ENCODE results near the gene ACTL7B.
"Not testable (repeated sequence)": the region's sequence is repeated elsewhere in the genome, so short reads cannot be mapped to it uniquely, and the experiment has no call there.

Gene ACTL7B

DNA sequence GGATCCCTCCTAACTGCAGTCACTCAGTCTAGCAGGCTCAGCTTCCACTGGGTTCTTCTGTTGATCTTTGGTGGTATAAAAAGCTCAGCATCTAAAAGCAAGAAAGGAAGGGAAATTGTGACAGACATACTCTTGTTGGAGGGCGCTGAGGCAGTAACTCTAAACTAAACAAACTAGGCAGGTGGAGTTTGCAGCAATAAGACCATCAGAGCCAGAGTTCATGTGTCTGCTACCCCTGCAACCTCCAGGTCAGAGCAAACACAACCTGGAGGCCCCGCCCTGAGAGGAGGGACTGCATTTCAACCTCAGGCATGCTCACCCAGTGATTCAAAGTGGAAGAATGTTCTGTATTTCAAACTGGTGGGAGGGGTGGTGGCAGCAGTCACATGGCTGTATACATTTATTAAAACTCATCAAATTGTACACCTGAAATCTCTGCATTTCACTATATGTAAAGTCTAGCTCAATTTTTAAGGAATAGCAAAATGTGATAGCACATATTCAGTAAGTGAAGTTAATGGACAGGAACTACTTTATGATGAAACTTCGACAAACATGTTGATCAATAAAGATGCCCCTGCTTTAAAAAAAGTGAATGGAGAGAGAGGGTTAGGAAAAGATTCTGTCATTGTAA is 13.4 kb upstream of the ACTL7B start:
- DNase-seq (ENCODE audit: low read depth in 2 of 2), result no peak

GRCh38 chr9:108867829-108868228 is 12.0 kb upstream of the ACTL7B start:
- DNase-seq (ENCODE audit: low read depth in 2 of 2), result no peak

- DNase-seq (ENCODE audit: low read depth in 2 of 2), result no peak
Measured at GRCh38 chr9:108867116-108867515, 11.3 kb upstream of the ACTL7B start.

- no peak for DNase-seq (ENCODE audit: low read depth in 2 of 2)
Measured at GRCh38 chr9:108866001-108866420, 10.2 kb upstream of the ACTL7B start.

GRCh38 chr9:108865037-108865436 is 9.3 kb upstream of the ACTL7B start:
- DNase-seq (ENCODE audit: low read depth in 2 of 2), result no peak

DNA sequence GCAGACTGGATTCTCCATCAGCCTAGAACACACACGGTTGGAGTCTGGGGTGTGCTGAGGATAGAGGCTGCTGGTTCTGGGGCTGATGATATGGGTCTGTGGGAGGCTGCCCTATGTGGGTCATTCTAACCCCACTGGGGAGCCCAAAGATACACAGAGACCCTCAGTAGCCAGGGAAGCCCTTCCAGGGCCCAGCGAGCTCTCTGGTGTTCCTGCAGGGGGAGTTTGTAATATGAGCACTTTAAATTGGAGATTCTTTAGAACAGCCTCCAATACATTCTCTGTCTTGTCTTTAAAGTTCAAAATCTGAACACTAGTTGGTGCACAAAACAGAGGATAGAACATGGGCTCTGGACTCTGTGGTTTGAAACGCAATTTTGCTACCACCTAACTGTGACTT is 8.7 kb upstream of the ACTL7B start:
- no peak for DNase-seq (ENCODE audit: low read depth in 2 of 2)

- DNase-seq (ENCODE audit: low read depth in 2 of 2), result no peak
Measured at GRCh38 chr9:108863891-108864290, 8.1 kb upstream of the ACTL7B start.

GRCh38 chr9:108861997-108862396 is 6.2 kb upstream of the ACTL7B start, which contains the start of gene ACTL7A:
ACTL7A (plus strand) TSS chr9:108862266; CDS start chr9:108862323, 57 bp downstream.
- DNase-seq (ENCODE audit: low read depth in 2 of 2), result no peak

GRCh38 chr9:108861464-108861863 is 5.7 kb upstream of the ACTL7B start:
- no peak for DNase-seq (ENCODE audit: low read depth in 2 of 2)

GRCh38 chr9:108860764-108861163 is 5.0 kb upstream of the ACTL7B start:
- DNase-seq (ENCODE audit: low read depth in 2 of 2), result no peak

DNA sequence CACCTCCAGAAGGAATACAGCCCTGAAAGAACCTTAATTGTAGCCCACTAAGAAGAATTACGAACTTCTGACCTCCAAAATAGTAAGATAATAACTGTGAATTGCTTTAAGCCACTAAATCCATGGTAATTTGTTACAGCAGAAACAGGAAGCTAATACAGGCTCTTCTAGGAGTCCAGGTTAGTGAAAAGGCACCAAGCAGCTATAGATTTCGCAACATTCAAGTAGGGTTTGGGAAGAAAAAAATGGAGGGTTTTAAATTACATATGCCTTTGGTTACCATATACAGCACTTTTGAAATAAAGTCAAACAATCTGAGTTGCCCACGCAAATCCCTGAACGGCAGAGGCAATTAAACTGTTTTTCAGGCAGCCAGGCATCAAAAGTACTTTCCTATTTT is 4.6 kb upstream of the ACTL7B start:
- no peak for DNase-seq (ENCODE audit: low read depth in 2 of 2)

DNA sequence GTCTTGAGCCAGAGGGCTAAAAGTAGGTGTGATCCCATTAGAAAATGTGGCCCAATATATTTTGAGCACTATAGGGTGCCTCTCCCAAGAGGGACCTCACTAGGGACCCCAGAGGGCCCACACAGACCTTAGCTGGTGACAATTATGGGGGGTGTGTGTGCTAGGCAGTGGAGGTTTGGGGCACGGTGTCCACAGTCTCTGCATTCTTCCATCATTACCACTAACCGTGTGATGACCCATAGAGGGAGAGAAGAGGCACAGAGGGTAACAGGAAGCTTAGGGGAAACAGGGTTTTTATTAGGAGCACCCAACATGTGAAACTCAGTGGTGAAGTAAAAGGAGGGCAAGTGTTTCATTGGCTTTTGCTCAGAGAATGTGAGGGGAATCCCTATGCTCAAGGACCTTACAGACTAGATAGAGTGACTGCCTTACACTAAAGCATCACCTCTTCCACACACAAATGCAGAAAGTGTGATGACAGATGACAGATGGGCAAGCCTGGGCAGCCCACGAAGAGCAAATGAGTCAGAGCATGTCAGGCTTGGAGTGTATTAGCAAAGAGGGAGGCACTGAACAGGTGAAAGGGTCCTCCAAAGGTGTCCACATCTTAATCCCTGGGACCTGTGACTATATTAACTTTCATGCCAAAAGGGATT is 3.8 kb upstream of the ACTL7B start:
- no peak for DNase-seq (ENCODE audit: low read depth in 2 of 2)

DNA sequence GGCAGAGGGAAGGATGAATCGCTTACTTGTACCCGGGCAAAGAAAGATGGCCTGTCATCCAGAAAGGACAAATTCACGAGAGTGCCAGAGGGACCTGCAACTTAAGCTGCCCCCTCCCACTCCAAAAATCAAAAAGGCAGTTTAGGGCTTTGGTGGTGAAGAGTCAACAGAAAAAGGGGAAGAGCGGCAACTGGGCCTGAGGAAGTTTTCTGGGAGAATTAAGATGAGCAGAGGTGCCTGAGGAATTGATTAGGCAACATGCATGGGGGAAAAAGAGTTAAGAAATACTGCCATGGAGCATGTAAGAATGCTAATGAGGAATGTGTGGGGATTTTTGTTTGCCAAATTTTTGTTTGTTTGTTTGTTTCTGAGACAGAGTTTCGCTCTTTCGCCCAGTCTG is 1.8 kb upstream of the ACTL7B start:
- DNase-seq (ENCODE audit: low read depth in 2 of 2), result no peak

DNA sequence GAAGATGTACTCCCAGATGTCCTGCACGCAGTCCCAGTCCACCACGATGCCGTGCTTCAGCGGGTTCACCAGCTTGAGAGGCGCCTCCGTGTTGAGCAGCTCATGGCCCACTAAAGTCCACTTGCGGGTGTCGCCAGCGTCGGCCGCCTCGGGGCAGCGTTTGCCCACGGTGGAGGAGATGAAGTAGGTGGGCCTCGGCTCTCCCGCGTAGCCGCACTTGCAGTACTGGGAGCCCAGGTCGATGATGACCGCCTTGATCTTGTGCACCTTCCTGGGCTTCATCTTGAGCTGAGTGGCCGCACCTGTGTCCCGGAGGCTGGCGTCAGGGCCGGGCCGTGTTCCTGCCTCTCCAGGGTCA is 278 bp downstream of the ACTL7B start:
- no peak for DNase-seq (ENCODE audit: low read depth in 2 of 2)

DNA sequence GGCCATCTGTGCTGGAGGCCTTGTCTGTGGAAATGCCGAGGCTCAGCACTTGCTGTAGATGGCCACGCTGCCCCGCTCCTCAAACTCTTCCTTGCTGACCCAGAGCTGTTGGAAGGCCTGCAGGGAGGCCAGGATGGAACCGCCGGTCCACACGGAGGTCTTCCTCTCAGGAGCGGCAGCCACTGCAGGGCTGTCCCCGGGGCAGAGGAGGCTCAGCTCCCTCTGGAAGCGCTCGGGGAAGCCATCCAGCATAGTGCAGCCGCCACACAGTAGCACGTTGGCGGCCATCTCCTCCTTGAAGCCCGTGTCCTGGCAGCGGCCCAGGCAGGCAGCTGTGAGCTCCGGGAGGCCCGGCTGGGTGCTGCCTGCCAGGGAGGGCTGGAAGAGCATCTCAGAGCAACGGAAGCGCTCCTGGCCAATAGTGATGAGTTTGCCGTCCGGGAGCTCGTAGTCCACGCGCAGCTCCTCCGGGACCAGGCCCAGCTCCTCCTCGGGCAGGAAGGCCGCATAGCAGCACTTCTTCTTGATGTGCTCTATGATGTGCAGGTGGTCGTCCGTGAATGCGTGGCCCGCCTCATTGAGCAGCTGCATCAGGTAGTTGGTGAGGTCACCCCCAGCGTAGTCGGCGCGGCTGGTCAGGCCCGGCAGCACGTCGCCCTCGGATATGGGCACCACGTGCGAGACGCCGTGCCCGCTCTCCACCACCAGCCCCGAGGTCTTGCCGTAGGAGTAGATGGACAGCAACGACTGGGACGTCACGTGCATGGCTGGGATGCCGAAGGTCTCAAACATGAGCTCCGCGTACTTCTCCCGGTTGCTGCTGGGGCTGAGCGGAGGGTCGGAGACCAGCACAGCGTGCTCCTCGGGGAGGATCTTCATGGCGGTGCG is 901 bp downstream of the ACTL7B start:
- DNase-seq (ENCODE audit: low read depth in 2 of 2), result no peak

DNA sequence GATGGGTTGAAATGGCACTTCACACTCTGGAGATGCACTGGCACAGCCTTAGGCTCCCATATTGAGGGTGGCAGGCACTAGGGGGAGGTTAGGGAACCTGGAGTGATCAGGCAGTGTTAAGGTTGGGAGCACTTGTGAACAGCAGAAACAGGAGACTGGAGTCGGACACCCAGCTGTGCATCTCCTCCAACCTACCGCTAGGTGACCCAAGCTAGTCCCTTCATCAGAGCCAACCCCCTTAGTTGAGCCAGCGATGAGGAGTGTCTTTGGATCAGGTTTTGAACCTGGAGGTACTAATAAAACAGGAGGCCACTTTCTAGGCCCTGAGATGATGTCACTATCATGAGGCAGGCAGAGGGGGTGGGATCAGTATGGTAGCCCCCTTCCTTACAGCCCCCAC is 1.7 kb downstream of the ACTL7B start:
- no peak for DNase-seq (ENCODE audit: low read depth in 2 of 2)

DNA sequence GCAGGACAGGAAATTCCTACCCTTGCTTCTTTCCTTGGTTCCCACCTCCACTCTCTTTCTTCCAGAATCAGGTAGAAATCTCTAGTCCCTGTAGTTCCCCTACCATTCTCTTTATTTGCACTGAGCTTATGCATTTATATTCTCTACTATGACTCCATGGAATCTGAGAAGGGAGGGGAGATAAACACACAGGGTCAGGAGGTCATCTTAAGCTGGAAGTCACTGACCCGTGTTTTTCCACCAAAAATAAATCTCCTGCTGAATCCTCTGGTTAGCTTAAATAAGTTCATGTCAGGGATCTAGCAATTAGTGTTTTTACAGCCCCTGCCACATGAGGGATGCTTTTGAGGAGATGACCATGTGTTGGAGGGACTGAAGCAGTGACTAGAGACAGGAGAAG is 3.7 kb downstream of the ACTL7B start:
- DNase-seq (ENCODE audit: low read depth in 2 of 2), result no peak

DNA sequence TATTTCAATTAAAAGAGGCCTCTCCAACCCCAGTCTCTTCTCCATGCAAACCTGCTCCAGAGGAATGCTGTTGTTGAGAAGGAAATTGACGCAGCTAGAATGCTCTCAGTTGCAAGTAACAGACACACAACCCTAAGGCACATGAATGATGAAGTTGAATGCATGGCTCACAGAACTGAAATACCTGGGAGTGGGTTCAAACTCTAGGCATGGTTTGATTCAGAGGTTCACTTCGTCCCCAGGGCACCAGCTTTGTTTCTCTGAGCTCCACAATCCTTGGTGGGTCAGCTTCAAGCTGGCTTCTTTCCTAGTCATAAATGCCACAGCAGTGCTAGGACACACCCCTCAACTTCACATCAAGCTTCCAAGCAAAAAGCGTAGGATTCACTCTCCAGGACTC is 4.6 kb downstream of the ACTL7B start:
- DNase-seq (ENCODE audit: low read depth in 2 of 2), result no peak

GRCh38 chr9:108850293-108850897 is 5.4 kb downstream of the ACTL7B start:
- DNase-seq (ENCODE audit: low read depth in 2 of 2), result no peak

GRCh38 chr9:108848296-108848695 is 7.5 kb downstream of the ACTL7B start:
- not testable (repeated sequence) for DNase-seq (ENCODE audit: low read depth in 2 of 2)

- DNase-seq (ENCODE audit: low read depth in 2 of 2), result no peak
Measured at GRCh38 chr9:108845947-108846346, 9.8 kb downstream of the ACTL7B start.

DNA sequence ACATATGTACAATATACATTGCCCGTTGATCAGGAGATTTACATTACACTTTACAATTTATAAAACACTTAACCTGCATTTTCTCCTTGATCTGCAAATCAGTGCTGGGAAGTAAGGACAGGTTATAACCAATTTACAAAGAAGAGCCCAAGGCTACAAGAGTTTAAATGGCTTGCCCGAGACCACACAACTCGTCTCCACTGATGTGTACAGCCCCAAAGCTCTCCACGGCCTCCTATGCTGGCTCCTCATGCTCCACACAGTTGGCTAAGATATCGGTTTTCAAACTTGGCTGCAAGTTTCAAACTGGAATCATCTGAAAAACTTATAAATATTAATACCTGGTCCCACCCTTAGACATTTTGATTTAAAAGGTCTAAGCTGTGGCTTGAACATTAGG is 10.3 kb downstream of the ACTL7B start:
- DNase-seq (ENCODE audit: low read depth in 2 of 2), result no peak

All from stimulated activated CD4-positive, alpha-beta T cell treated with anti-CD3 and anti-CD28 coated beads, Interleukin-1b, Interleukin-23, amount 100 ng/mL, for 1 hour (primary cell).